ACC112 (cell line): ENCODE results near the gene CLN6.

Experiments
- H2AFZ ChIP-seq: fragments of 200-600 bp; sonication (generic); one replicate; pipeline ENCODE4 v1.6.0; 2017; ENCODE audit warnings: antibody characterized with exemption, low read length; ENCODE audit not compliant: unreplicated experiment
- H3K27ac ChIP-seq: fragments of 200-600 bp; sonication (generic); 2 replicates; pipeline ENCODE4 v1.5.1; 2014; ENCODE audit warnings: low read depth, mild to moderate bottlenecking, antibody characterized with exemption, low read length, moderate library complexity
- H3K27me3 ChIP-seq: fragments of 200-600 bp; sonication (generic); 2 replicates; pipeline ENCODE4 v1.6.1; 2014; ENCODE audit warnings: mild to moderate bottlenecking, antibody characterized with exemption, low read length, moderate library complexity, mixed read lengths; ENCODE audit not compliant: insufficient read depth
- H3K36me3 ChIP-seq: fragments of 200-600 bp; sonication (generic); 2 replicates; pipeline ENCODE4 v1.6.1; 2016; ENCODE audit warnings: mild to moderate bottlenecking, antibody characterized with exemption, low read length, moderate library complexity, mixed read lengths; ENCODE audit not compliant: insufficient read depth
- H3K4me1 ChIP-seq: fragments of 200-600 bp; sonication (generic); one replicate; pipeline ENCODE4 v1.6.1; 2016; ENCODE audit warnings: low read length, mixed read lengths; ENCODE audit not compliant: insufficient read depth, unreplicated experiment, control insufficient read depth
- H3K4me3 ChIP-seq: fragments of 200-600 bp; sonication (generic); 2 replicates; pipeline ENCODE4 v1.5.1; 2014; ENCODE audit warnings: mild to moderate bottlenecking, low read depth, low read length
- H3K79me2 ChIP-seq: fragments of 200-600 bp; sonication (generic); one replicate; pipeline ENCODE4 v1.6.0; 2016; ENCODE audit warnings: low read length; ENCODE audit not compliant: control insufficient read depth, unreplicated experiment, insufficient read depth

Gene CLN6

GRCh38 chr15:68163191-68163590 lies 66.3 kb downstream of the CLN6 start:
- Histone ChIP-seq H3K4me3 (no peak overlapping the region), H3K27ac (no peak overlapping the region), H3K79me2 (no peaks in the 10 kb centered on the region), H3K36me3 (peaks cover 17% of the 10 kb centered on the region), H2AFZ (no peak overlapping the region), H3K27me3 (no peaks in the 10 kb centered on the region), H3K4me1 (no peaks in the 10 kb centered on the region)

GRCh38 chr15:68158046-68158628 lies 71.4 kb downstream of the CLN6 start:
- Histone ChIP-seq H3K4me1 (no peaks in the 10 kb centered on the region), H3K27ac (no peak overlapping the region), H3K27me3 (no peaks in the 10 kb centered on the region), H2AFZ (no peak overlapping the region), H3K4me3 (no peak overlapping the region), H3K36me3 (peaks cover 17% of the 10 kb centered on the region), H3K79me2 (no peaks in the 10 kb centered on the region)

- no peaks in the 10 kb centered on the region for H3K79me2 ChIP-seq
- no peak overlapping the region for H3K27ac ChIP-seq
- H3K4me3 ChIP-seq: no peak overlapping the region
- peaks cover 17% of the 10 kb centered on the region for H3K36me3 ChIP-seq
- H3K4me1 ChIP-seq: peaks cover 5% of the 10 kb centered on the region
- H2AFZ ChIP-seq: no peak overlapping the region
- H3K27me3 ChIP-seq: no peaks in the 10 kb centered on the region
Observed at GRCh38 chr15:68157074-68157473, 72.5 kb downstream of the CLN6 start.
